Measurements from ENCODE around the gene RO60. TPM values are rescaled to one million over a fixed set of nuclear protein-coding genes. Genes with fewer than 3 reads are reported as not detected.
"Not testable (repeated sequence)": the region's sequence is repeated elsewhere in the genome, so short reads cannot be mapped to it uniquely, and the experiment has no call there.

The RO60 gene
- polyA plus RNA-seq, 4 donors, result 4.0 to 26.4 (median 7.2) TPM

DNA sequence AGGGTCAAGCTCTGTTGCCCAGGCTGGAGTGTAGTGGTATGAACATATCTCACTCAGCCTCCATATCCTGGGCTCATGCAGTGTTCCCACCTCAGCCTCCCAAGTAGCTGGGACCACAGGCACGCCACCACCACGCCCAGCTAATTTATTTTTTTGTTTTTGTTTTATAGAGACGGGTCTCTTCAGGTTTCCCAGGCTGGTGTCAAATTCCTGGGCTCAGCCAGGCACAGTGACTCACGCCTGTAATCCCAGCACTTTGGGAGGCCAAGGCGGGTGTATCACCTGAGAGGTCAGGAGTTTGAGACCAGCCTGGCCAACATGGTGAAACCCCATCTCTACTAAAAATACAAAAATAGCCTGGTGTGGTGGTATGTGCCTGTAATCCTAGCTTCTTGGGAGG is 10.5 kb upstream of the RO60 start:
- H3K36me3 ChIP-seq (ENCODE audit: control insufficient read depth in 3 of 3, insufficient read depth in 2 of 3, low read depth in 1 of 3, low read length in 3 of 3), result peaks cover 2 to 24% (median 2%) of the 10 kb centered on the region in 3 donors
- H3K27ac ChIP-seq (ENCODE audit: low read depth in 1 of 3, low read length in 2 of 3); FAIRE-seq; H3K27me3 ChIP-seq (ENCODE audit: control insufficient read depth in 3 of 3, insufficient read depth in 3 of 3, low read length in 3 of 3); H3K4me3 ChIP-seq (ENCODE audit: low read depth in 1 of 3, low read length in 3 of 3); H3K4me1 ChIP-seq (ENCODE audit: control insufficient read depth in 3 of 3, insufficient read depth in 2 of 3, low read depth in 1 of 3, low read length in 2 of 3); DNase-seq; H3K9me3 ChIP-seq (ENCODE audit: control insufficient read depth in 2 of 2, insufficient read depth in 1 of 2, low read depth in 1 of 2, low read length in 1 of 2): not testable (repeated sequence)
- 89 to 95% (median 94%) methylated on average over 5 of the region's 5 CpGs for WGBS, 3 donors

GRCh38 chr1:193054169-193054675 is 5.2 kb upstream of the RO60 start:
- Histone ChIP-seq H3K27ac (ENCODE audit: low read depth in 1 of 3, low read length in 2 of 3) (no peak overlapping the region), H3K27me3 (ENCODE audit: control insufficient read depth in 3 of 3, insufficient read depth in 3 of 3, low read length in 3 of 3) (no peaks in the 10 kb centered on the region), H3K9me3 (ENCODE audit: control insufficient read depth in 2 of 2, insufficient read depth in 1 of 2, low read depth in 1 of 2, low read length in 1 of 2) (no peaks in the 10 kb centered on the region), H3K4me3 (ENCODE audit: low read depth in 1 of 3, low read length in 3 of 3) (no peak overlapping the region), H3K4me1 (ENCODE audit: control insufficient read depth in 3 of 3, insufficient read depth in 2 of 3, low read depth in 1 of 3, low read length in 2 of 3) (peaks cover 0 to 2% (median 0%) of the 10 kb centered on the region in 3 donors), H3K36me3 (ENCODE audit: control insufficient read depth in 3 of 3, insufficient read depth in 2 of 3, low read depth in 1 of 3, low read length in 3 of 3) (peaks cover 0 to 9% (median 2%) of the 10 kb centered on the region in 3 donors)
- FAIRE-seq, result no peak
- DNase-seq, result no peak
- 85 to 92% (median 87%) methylated on average over 4 of the region's 4 CpGs for WGBS, 3 donors

DNA sequence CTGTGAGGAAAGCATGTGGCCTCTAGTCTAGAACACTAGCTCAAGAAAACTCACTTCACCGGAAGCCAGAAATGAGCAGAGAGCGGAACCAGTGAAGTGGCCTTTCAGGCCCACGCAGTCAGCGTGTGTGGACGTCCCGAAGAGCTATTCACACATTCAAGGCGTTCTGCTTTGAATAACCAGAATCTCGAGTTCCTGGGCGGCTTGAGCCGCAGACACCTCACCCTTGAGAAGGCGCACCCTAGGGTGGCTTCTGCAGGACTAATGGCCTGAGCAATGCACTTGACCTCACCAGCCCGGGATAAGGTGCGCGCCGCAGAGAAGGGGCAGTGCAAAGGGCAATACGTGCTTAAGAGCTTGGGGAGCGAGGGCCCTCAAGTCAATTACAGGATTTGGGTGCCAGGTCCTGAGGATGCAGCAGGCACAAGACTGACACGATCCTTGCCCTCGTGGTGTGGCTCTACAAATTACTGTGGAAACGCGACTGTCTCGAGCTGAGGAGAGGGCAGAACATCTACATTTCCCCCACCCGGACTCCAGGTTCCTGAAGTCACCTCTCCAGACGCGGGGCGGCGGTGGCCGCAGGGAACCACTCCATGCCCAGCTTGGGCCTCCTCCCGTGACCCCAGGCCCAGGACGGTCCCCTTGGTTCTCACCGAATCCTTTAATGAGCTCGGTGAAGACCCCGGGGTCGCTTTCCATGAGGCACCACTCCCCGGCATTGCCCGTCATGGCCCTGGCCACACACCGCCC is 707 bp upstream of the RO60 start:
- H3K27me3 ChIP-seq (ENCODE audit: control insufficient read depth in 3 of 3, insufficient read depth in 3 of 3, low read length in 3 of 3), result no peaks in the 10 kb centered on the region
- H3K4me3 ChIP-seq (ENCODE audit: low read depth in 1 of 3, low read length in 3 of 3), result peak overlapping the region; percentile 72 to 81 (median 74)
- peaks cover 0 to 8% (median 0%) of the 10 kb centered on the region in 3 donors for H3K4me1 ChIP-seq (ENCODE audit: control insufficient read depth in 3 of 3, insufficient read depth in 2 of 3, low read depth in 1 of 3, low read length in 2 of 3)
- no peak for FAIRE-seq
- H3K27ac ChIP-seq (ENCODE audit: low read depth in 1 of 3, low read length in 2 of 3), result peak overlapping the region; percentile 92 to 99 (median 97)
- 0 to 1% (median 0%) methylated on average over 37 of the region's 37 CpGs for WGBS, 3 donors
- DNase-seq, result peak; percentile 67 to 73
- no peaks in the 10 kb centered on the region for H3K9me3 ChIP-seq (ENCODE audit: control insufficient read depth in 2 of 2, insufficient read depth in 1 of 2, low read depth in 1 of 2, low read length in 1 of 2)
- no peaks in the 10 kb centered on the region for H3K36me3 ChIP-seq (ENCODE audit: control insufficient read depth in 3 of 3, insufficient read depth in 2 of 3, low read depth in 1 of 3, low read length in 3 of 3)

DNA sequence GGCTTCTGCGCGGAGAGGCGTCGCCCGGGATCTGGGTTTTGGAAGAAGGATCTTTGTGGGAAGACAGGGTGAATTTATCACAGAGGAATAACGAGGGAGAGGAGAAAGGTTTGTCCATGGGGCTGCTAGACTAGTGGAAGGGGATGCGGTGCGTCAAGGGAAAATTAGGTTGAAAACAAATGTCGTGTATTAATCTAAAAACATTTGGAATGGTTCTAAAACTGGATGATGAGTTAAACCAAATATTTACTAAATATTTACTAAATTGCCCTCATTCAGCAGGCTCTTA is 647 bp downstream of the RO60 start:
- no peak for DNase-seq
- peak overlapping the region; percentile 92 to 99 (median 97) for H3K27ac ChIP-seq (ENCODE audit: low read depth in 1 of 3, low read length in 2 of 3)
- H3K36me3 ChIP-seq (ENCODE audit: control insufficient read depth in 3 of 3, insufficient read depth in 2 of 3, low read depth in 1 of 3, low read length in 3 of 3), result no peaks in the 10 kb centered on the region
- peak overlapping the region; percentile 72 to 86 (median 81) for H3K4me3 ChIP-seq (ENCODE audit: low read depth in 1 of 3, low read length in 3 of 3)
- H3K9me3 ChIP-seq (ENCODE audit: control insufficient read depth in 2 of 2, insufficient read depth in 1 of 2, low read depth in 1 of 2, low read length in 1 of 2), result no peaks in the 10 kb centered on the region
- peaks cover 0 to 8% (median 0%) of the 10 kb centered on the region in 3 donors for H3K4me1 ChIP-seq (ENCODE audit: control insufficient read depth in 3 of 3, insufficient read depth in 2 of 3, low read depth in 1 of 3, low read length in 2 of 3)
- H3K27me3 ChIP-seq (ENCODE audit: control insufficient read depth in 3 of 3, insufficient read depth in 3 of 3, low read length in 3 of 3), result no peaks in the 10 kb centered on the region
- FAIRE-seq, result no peak
- WGBS, 3 donors, result 0 to 1% (median 1%) methylated on average over 9 of the region's 9 CpGs

- FAIRE-seq, result no peak
- no peaks in the 10 kb centered on the region for H3K27me3 ChIP-seq (ENCODE audit: control insufficient read depth in 3 of 3, insufficient read depth in 3 of 3, low read length in 3 of 3)
- peak overlapping the region in 2 of 3 donors; percentile 39 to 81 for H3K4me3 ChIP-seq (ENCODE audit: low read depth in 1 of 3, low read length in 3 of 3)
- peak; percentile 10 to 30 for DNase-seq
- peaks cover 0 to 8% (median 0%) of the 10 kb centered on the region in 3 donors for H3K4me1 ChIP-seq (ENCODE audit: control insufficient read depth in 3 of 3, insufficient read depth in 2 of 3, low read depth in 1 of 3, low read length in 2 of 3)
- H3K36me3 ChIP-seq (ENCODE audit: control insufficient read depth in 3 of 3, insufficient read depth in 2 of 3, low read depth in 1 of 3, low read length in 3 of 3), result no peaks in the 10 kb centered on the region
- peak overlapping the region in 2 of 3 donors; percentile 49 to 97 for H3K27ac ChIP-seq (ENCODE audit: low read depth in 1 of 3, low read length in 2 of 3)
- no peaks in the 10 kb centered on the region for H3K9me3 ChIP-seq (ENCODE audit: control insufficient read depth in 2 of 2, insufficient read depth in 1 of 2, low read depth in 1 of 2, low read length in 1 of 2)
- 4 to 11% (median 8%) methylated on average over 4 of the region's 4 CpGs for WGBS, 3 donors
Observed at GRCh38 chr1:193060406-193060805, 994 bp downstream of the RO60 start.

GRCh38 chr1:193060938-193061337 is 1.5 kb downstream of the RO60 start:
- peaks cover 0 to 8% (median 0%) of the 10 kb centered on the region in 3 donors for H3K4me1 ChIP-seq (ENCODE audit: control insufficient read depth in 3 of 3, insufficient read depth in 2 of 3, low read depth in 1 of 3, low read length in 2 of 3)
- WGBS, 3 donors, result 6 to 13% (median 11%) methylated on average over 2 of the region's 2 CpGs
- no peaks in the 10 kb centered on the region for H3K27me3 ChIP-seq (ENCODE audit: control insufficient read depth in 3 of 3, insufficient read depth in 3 of 3, low read length in 3 of 3)
- no peaks in the 10 kb centered on the region for H3K9me3 ChIP-seq (ENCODE audit: control insufficient read depth in 2 of 2, insufficient read depth in 1 of 2, low read depth in 1 of 2, low read length in 1 of 2)
- H3K36me3 ChIP-seq (ENCODE audit: control insufficient read depth in 3 of 3, insufficient read depth in 2 of 3, low read depth in 1 of 3, low read length in 3 of 3), result no peaks in the 10 kb centered on the region
- FAIRE-seq (no peak), DNase-seq (peak; percentile 19 to 24)
- H3K27ac ChIP-seq (ENCODE audit: low read depth in 1 of 3, low read length in 2 of 3), result peak overlapping the region in 1 of 3 donors; percentile 97
- peak overlapping the region in 1 of 3 donors; percentile 81 for H3K4me3 ChIP-seq (ENCODE audit: low read depth in 1 of 3, low read length in 3 of 3)

DNA sequence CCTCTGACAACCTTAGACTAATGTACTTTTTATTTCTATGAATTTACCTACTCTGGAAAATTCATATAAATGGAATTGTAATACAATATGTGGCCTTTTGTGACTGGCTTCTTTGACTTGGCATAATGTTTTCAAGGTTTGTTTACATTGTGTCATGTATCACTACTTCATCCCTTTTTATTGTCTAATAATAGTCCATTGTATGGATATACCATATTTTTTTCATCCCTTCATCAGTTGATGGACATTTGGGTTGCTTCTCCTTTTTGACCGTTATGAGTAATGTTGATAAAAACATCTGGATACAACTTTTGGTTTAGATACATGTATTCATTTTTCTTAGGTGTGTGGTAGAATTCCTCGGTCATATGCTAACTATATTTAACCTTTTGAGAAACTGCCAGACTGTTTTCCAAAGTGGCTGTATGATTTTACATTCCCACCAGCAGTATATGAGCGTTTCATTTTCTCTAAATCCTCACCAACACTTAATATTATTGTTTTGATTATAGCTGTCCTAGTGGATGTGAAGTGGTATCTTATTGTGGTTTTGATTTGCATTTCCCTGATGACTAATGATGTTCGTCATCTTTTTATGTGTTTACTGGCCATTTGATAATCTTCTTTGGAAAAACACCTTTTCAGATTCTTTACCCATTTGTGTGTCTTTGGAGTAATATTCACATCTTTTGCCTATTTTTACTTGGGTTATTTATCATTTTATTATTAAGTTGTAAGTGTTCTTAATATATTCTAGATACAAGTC is 3.5 kb downstream of the RO60 start:
- Histone ChIP-seq H3K4me3 (ENCODE audit: low read depth in 1 of 3, low read length in 3 of 3) (no peak overlapping the region), H3K4me1 (ENCODE audit: control insufficient read depth in 3 of 3, insufficient read depth in 2 of 3, low read depth in 1 of 3, low read length in 2 of 3) (peaks cover 0 to 6% (median 0%) of the 10 kb centered on the region in 3 donors), H3K9me3 (ENCODE audit: control insufficient read depth in 2 of 2, insufficient read depth in 1 of 2, low read depth in 1 of 2, low read length in 1 of 2) (no peaks in the 10 kb centered on the region), H3K27me3 (ENCODE audit: control insufficient read depth in 3 of 3, insufficient read depth in 3 of 3, low read length in 3 of 3) (no peaks in the 10 kb centered on the region), H3K27ac (ENCODE audit: low read depth in 1 of 3, low read length in 2 of 3) (no peak overlapping the region), H3K36me3 (ENCODE audit: control insufficient read depth in 3 of 3, insufficient read depth in 2 of 3, low read depth in 1 of 3, low read length in 3 of 3) (no peaks in the 10 kb centered on the region)
- FAIRE-seq (no peak), DNase-seq (no peak)
- 85 to 92% (median 89%) methylated on average over 4 of the region's 4 CpGs for WGBS, 3 donors

DNA sequence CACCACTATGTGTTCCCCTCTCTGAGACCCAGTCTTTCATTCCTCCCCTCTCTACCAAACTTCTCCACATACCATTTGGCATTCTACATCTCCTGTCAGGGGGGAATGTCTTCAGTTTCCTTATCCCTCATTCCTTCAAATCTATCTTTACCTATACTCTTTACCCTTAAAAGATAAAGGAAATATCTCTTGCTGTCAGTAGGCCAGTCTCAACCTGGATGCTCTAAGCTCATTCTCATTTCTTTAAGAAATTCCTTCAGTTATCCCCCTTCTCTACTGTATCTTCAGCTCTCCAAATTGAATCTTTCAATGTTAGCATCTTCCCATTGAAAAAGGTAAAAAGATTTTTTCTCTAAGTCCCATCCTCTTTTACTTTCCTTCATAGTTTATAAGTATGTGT is 6.5 kb downstream of the RO60 start:
- FAIRE-seq (no peak), DNase-seq (no peak)
- no peaks in the 10 kb centered on the region for H3K9me3 ChIP-seq (ENCODE audit: control insufficient read depth in 2 of 2, insufficient read depth in 1 of 2, low read depth in 1 of 2, low read length in 1 of 2)
- H3K4me1 ChIP-seq (ENCODE audit: control insufficient read depth in 3 of 3, insufficient read depth in 2 of 3, low read depth in 1 of 3, low read length in 2 of 3), result peaks cover 0 to 5% (median 0%) of the 10 kb centered on the region in 3 donors
- H3K4me3 ChIP-seq (ENCODE audit: low read depth in 1 of 3, low read length in 3 of 3), result no peak overlapping the region
- H3K27ac ChIP-seq (ENCODE audit: low read depth in 1 of 3, low read length in 2 of 3), result no peak overlapping the region
- no peaks in the 10 kb centered on the region for H3K27me3 ChIP-seq (ENCODE audit: control insufficient read depth in 3 of 3, insufficient read depth in 3 of 3, low read length in 3 of 3)
- H3K36me3 ChIP-seq (ENCODE audit: control insufficient read depth in 3 of 3, insufficient read depth in 2 of 3, low read depth in 1 of 3, low read length in 3 of 3), result peaks cover 0 to 4% (median 0%) of the 10 kb centered on the region in 3 donors
